GM19463 (cell line): Measurements from ENCODE around the gene INHBA.
A peak's percentile ranks its signal among the peaks of the same experiment; 100 is the strongest.

Experiments
- ATAC-seq: cut with Tn5 transposase; IDR thresholded peaks from one replicate; pipeline ENCODE4 v1.9.1; 2021; ENCODE audit warnings: mild to moderate bottlenecking, moderate library complexity; ENCODE audit not compliant: unreplicated experiment

The INHBA gene

GRCh38 chr7:41702635-41703371, at the start of gene INHBA:
INHBA (minus strand) TSS chr7:41703090; CDS start chr7:41700374, 2,716 bp downstream.
- no peak for ATAC-seq

DNA sequence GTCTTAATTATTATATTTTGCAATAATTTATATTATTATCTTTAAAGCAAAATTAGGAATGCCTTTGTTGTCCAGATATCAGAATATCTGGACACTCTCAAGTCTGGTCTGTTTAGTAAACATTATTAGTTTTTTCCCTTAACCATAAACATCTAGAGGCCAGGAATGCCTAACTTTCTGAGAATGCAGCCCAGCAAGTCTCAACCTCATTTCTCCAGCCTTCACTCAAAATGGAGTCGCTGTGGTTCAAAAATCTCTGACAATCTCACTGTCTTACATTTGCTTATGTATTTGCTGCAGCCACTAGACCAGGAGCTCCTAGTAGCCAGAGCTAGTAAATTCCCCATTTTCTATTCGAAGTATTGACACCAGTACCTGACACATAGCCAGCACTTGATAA, 49.7 kb upstream of the INHBA start:
- no peak for ATAC-seq

- no peak for ATAC-seq
These were observed 48.0 kb upstream of the INHBA start for GRCh38 chr7:41750661-41751540.

- no peak for ATAC-seq
These were observed 45.1 kb upstream of the INHBA start for GRCh38 chr7:41747961-41748360.

DNA sequence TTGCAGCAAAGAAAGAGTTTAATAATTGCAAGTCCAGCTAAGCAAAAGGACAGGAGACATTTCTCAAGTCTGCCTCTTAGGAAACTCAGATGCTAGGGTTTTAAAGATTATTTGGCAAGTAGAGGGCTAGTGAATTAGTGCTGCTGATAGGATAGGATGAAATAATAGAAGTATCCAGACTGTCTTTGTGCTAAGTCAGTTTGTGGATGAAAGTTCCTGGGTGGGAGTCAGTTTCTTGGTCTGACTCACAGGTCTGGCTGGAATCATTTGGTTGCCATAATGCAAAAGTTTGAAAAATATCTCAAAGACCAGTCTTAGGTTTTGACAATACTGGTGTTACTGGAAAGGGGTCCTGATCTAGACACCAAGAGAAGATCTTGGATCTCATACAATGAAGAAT, 42.6 kb upstream of the INHBA start:
- no peak for ATAC-seq

- no peak for ATAC-seq
These were observed 41.3 kb upstream of the INHBA start for GRCh38 chr7:41744161-41744560.

- no peak for ATAC-seq
These were observed 39.6 kb upstream of the INHBA start for GRCh38 chr7:41742401-41743020.

DNA sequence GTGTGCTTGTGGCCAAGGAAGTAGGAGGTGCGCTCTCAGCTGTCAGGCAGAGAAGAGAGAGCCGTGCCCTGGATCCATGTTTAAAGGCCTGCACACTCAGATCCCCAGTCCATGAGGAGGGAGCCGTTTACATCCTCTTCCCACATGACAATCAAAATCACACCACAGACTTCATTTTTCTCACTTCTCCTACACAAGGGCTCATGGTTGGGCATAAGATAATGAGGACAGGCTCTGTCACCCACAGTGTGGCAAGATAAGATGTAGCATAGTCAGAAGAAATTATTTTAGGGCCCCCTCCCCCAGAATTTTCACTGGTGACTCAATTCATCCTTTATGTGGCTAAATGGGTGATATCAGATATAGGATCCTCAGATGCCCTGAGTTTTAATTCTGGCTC, 35.9 kb upstream of the INHBA start:
- ATAC-seq = no peak

GRCh38 chr7:41738336-41738735, 35.4 kb upstream of the INHBA start:
- ATAC-seq = no peak

GRCh38 chr7:41735206-41735605, 32.3 kb upstream of the INHBA start:
- no peak for ATAC-seq

GRCh38 chr7:41732843-41733306, 30.0 kb upstream of the INHBA start:
- no peak for ATAC-seq

- no peak for ATAC-seq
These were observed 29.5 kb upstream of the INHBA start for GRCh38 chr7:41732436-41732785.

- ATAC-seq = peak; percentile 98
These were observed 28.9 kb upstream of the INHBA start for GRCh38 chr7:41731493-41732435.

DNA sequence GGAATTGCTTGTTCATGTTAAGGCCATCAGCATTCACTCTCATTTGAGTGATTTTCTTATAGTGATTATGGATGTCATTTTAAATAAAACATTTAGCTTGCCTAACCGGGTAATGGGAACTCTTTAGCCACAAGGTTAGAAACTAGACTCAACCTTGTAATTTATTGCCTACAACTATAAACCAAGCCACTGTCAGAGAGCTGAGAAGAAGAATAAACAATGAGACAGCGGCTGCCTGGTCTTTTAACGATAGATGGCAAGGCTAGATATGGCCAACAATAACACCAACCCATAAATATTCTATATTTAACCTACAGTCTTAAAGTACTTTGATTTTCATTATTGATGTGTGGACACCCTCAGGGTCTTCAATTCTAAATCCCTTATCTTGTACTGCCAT, 27.8 kb upstream of the INHBA start:
- ATAC-seq = no peak

DNA sequence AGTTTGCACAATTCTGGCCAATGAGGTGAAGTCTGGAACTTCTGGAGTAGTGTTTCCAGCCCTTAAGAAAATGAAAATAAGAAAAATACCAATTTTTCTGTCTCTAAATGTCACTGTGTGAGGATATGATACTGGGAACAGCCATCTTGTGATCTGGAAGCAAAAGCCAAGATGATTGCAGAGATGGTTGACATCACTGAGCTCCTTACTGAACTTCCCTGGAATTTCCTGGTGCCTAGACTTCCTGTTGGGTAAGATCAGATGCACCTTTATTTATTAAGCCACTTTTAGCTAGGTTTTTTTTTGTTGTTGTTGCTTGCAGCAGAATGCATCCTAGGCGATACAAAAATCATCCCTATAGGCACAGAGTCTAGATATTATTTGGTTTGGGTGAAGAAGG, 27.3 kb upstream of the INHBA start:
- no peak for ATAC-seq

DNA sequence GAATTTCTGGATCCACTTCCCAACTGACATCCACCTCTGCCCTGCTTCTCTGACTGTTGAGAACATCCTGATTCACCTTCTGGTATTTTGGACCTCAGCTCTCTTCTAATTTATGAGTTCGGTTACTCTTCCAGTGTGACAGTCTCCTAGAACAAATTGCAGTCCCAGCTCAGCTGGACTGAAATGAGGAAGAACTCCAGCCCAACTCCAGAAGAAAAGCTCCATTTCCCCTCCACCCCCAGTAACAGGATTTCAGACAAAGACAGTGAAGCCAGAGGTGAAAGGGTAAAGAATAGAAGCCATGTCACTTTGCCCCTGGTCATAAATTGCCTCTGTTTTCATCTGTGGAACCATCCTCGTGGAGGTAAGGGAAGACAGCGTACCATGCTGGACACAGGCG, 26.2 kb upstream of the INHBA start:
- ATAC-seq = no peak

DNA sequence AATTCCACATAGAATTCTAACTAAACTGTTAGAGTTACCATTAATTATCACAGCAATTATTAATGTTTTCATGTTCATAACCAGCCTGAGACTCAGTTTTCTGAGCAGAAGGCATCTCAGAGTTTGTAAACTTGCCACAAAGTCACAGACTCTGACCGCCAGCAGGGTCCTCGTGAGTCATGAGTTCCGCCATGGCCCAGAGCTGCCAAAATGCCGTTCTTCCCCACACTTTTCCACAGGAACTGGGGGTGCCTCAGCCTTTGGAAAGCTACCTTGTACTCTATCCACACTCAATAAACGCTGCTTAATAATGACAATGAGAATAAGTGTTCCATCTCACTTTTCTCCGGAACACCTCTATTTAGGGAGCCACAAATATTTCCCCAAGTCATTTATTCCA, 22.1 kb upstream of the INHBA start:
- no peak for ATAC-seq

DNA sequence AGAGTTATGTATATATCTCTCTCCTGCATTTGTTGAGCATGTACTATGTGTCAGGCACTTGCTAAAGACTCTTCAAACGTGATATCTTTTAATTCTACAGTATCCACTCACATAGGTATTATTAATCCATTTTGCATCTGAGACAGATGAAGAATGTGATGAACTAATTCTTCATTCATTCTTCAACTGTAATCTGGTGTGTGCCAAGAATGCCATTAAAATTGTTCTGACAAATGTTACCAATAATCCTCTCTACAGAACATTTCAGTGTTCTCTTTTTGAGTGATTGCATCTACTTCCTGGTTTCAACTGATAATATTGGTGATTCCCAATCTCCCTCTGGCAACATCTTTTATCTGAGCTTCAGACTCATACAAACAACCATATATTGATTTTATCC, 18.0 kb upstream of the INHBA start:
- ATAC-seq = no peak

- no peak for ATAC-seq
These were observed 17.2 kb upstream of the INHBA start for GRCh38 chr7:41720046-41720445.

DNA sequence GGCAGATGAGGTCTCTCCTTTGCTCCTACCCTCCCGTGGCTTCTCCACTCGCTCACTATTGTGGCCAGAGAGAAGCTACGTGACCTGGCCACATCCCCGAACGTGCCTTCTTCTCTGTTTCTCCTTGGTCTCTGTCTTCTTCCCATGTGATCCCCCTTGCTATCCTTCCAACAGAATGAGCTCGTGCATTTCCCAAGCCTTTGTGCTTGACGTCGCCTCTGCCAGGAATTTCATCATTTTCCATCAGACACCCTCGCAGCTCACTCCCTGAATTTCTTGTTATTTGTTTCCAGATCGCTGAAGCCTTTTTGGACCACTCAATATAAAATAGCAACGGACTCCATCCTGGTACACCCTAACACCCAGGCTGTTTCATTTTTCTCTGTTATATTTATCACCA, 13.8 kb upstream of the INHBA start:
- no peak for ATAC-seq

DNA sequence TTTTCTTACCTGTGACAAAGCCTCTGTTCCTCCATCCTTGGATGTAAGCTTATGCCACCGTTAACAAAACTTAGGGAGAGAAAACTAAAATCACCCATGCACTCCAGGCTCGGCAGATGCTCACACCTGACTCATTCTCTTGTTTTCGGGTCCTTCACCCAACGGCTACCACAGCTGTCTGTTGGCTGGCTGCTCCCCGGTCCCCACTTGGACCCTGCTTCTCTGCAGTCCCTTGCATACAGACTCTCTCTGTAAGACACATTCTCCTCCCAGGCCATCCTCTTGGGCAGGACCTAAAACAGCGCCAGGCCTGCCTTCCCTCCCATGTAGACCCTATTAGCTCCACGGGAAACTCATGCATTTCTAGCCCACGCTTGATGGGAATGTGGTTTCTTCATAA, 12.1 kb upstream of the INHBA start:
- ATAC-seq = no peak
